Measurements from ENCODE around the gene PDRG1. TPM values are rescaled to one million over a fixed set of nuclear protein-coding genes. Genes with fewer than 3 reads are reported as not detected.

The PDRG1 gene
- total and polyA plus RNA-seq, 12 donors, result 6.4 to 12.8 (median 7.5) TPM

- Histone ChIP-seq H3K27ac (peak overlapping the region in 7 of 10 donors; percentile 73 to 90 (median 88)), H3K4me3 (peak overlapping the region; percentile 67 to 98 (median 90)), H3K36me3 (peaks cover 0 to 41% (median 31%) of the 10 kb centered on the region in 9 donors), H3K27me3 (peaks cover 0 to 5% (median 0%) of the 10 kb centered on the region in 7 donors), H3K9me3 (peaks cover 0 to 8% (median 0%) of the 10 kb centered on the region in 11 donors), H3K4me1 (peaks cover 8 to 18% (median 15%) of the 10 kb centered on the region in 9 donors)
- ATAC-seq (no peak), DNase-seq (no peak)
- no peak for TF ChIP-seq CTCF (IDR thresholded peaks at IDR 0.05)
- intact Hi-C loops (cut with DNase I), result loop anchor here in 6 of 10 donors (2.0 to 10.0 kb wide), 5 partner anchors 74 to 128 kb away; no protein-coding TSS in a partner anchor
- 4 to 6% methylated on average over 6 of the region's 6 CpGs for WGBS, 2 donors
These were observed 680 bp downstream of the PDRG1 start for GRCh38 chr20:31951203-31951529.

GRCh38 chr20:31949877-31950646 is 1.8 kb downstream of the PDRG1 start:
- no peaks in the 10 kb centered on the region for H3K27me3 ChIP-seq
- whole genome bisulfite sequencing, 2 donors, result 66 to 69% methylated on average over 9 of the region's 9 CpGs
- H3K4me3 ChIP-seq, result peak overlapping the region in 3 of 10 donors; percentile 67 to 98 (median 91)
- peaks cover 8 to 21% (median 15%) of the 10 kb centered on the region in 9 donors for H3K4me1 ChIP-seq
- H3K9me3 ChIP-seq, result peaks cover 0 to 8% (median 0%) of the 10 kb centered on the region in 11 donors
- intact Hi-C loops (cut with DNase I), result loop anchor here in 7 of 10 donors (2.0 to 10.0 kb wide), 7 partner anchors 65 to 127 kb away; no protein-coding TSS in a partner anchor
- no peak for ATAC-seq
- peaks cover 0 to 52% (median 34%) of the 10 kb centered on the region in 9 donors for H3K36me3 ChIP-seq
- DNase-seq, result no peak
- no peak overlapping the region for H3K27ac ChIP-seq
- TF ChIP-seq CTCF (IDR thresholded peaks at IDR 0.05), result no peak

- ATAC-seq (no peak), DNase-seq (no peak)
- Histone ChIP-seq H3K36me3 (peaks cover 0 to 72% (median 39%) of the 10 kb centered on the region in 9 donors), H3K9me3 (peaks cover 0 to 8% (median 0%) of the 10 kb centered on the region in 11 donors), H3K27ac (no peak overlapping the region), H3K4me1 (peaks cover 8 to 31% (median 23%) of the 10 kb centered on the region in 9 donors), H3K4me3 (no peak overlapping the region), H3K27me3 (no peaks in the 10 kb centered on the region)
- intact Hi-C loops (cut with DNase I), result loop anchor here in 2 of 10 donors (10.0 kb wide), 2 partner anchors 63 to 87 kb away; no protein-coding TSS in a partner anchor
- 98% methylated on average over 2 of the region's 2 CpGs for WGBS, 2 donors
- no peak for TF ChIP-seq CTCF (IDR thresholded peaks at IDR 0.05)
These were observed 3.8 kb downstream of the PDRG1 start for GRCh38 chr20:31948008-31948407.

GRCh38 chr20:31945785-31946184 is 6.1 kb downstream of the PDRG1 start:
- intact Hi-C loops (cut with DNase I), result loop anchor here in 2 of 10 donors (10.0 kb wide), 2 partner anchors 61 to 89 kb away; no protein-coding TSS in a partner anchor
- peaks cover 8 to 34% (median 20%) of the 10 kb centered on the region in 9 donors for H3K4me1 ChIP-seq
- TF ChIP-seq CTCF (IDR thresholded peaks at IDR 0.05), result no peak
- peaks cover 0 to 8% (median 0%) of the 10 kb centered on the region in 11 donors for H3K9me3 ChIP-seq
- 62 to 63% methylated on average over 6 of the region's 6 CpGs for WGBS, 2 donors
- peak in 1 of 8 donors; percentile 34 for ATAC-seq
- H3K27me3 ChIP-seq, result no peaks in the 10 kb centered on the region
- H3K27ac ChIP-seq, result no peak overlapping the region
- peaks cover 0 to 87% (median 39%) of the 10 kb centered on the region in 9 donors for H3K36me3 ChIP-seq
- no peak overlapping the region for H3K4me3 ChIP-seq
- peak in 1 of 2 donors; percentile 21 for DNase-seq
